ENCODE data around the gene TMEM135.

GRCh38 chr11:87290304-87290922 lies 252.7 kb downstream of the TMEM135 start:
- TF ChIP-seq CTCF (IDR thresholded peaks at IDR 0.05) (peak; percentile 22 to 81 (median 48)), POLR2A (IDR thresholded peaks at IDR 0.05) (no peak)

Data from thyroid gland (tissue), 4 donors.